ENCODE results near the gene LGMN. TPM values are rescaled to one million over a fixed set of nuclear protein-coding genes. Genes with fewer than 3 reads are reported as not detected.
A peak's percentile ranks its signal among the peaks of the same experiment; 100 is the strongest.
"Not testable (repeated sequence)": the region's sequence is repeated elsewhere in the genome, so short reads cannot be mapped to it uniquely, and the experiment has no call there.

Gene LGMN
- total and polyA plus RNA-seq, 4 donors, result 56.2 to 192 (median 62.4) TPM

- TF ChIP-seq ZBTB33 (IDR thresholded peaks at IDR 0.05), result no peak
- no peak for TF ChIP-seq HNF4G (IDR thresholded peaks at IDR 0.05)
- TF ChIP-seq HNF4A (conservative IDR thresholded peaks at IDR 0.05), result no peak
- TF ChIP-seq YY1 (IDR thresholded peaks at IDR 0.05), result no peak
- TF ChIP-seq JUND (IDR thresholded peaks at IDR 0.05), result no peak
- no peak for TF ChIP-seq SP1 (IDR thresholded peaks at IDR 0.05)
These were observed 6.5 kb upstream of the LGMN start (continued) for GRCh38 chr14:92754966-92755365.

- no peak for DNase-seq (ENCODE audit: low spot score)
- Histone ChIP-seq H3K9ac (ENCODE audit: low read depth in 1 of 2, low read length in 2 of 2) (no peak overlapping the region), H3K27me3 (ENCODE audit: control insufficient read depth in 4 of 4, insufficient read depth in 4 of 4, low read length in 3 of 4) (no peaks in the 10 kb centered on the region), H3K36me3 (ENCODE audit: control insufficient read depth in 4 of 4, insufficient read depth in 3 of 4, low read depth in 1 of 4, low read length in 3 of 4) (no peaks in the 10 kb centered on the region), H3K27ac (ENCODE audit: low read depth in 1 of 2, low read length in 2 of 2) (no peak overlapping the region), H3K4me1 (ENCODE audit: control insufficient read depth in 4 of 4, insufficient read depth in 4 of 4, low read length in 3 of 4) (peaks cover 0 to 8% (median 6%) of the 10 kb centered on the region in 4 donors), H3K4me3 (ENCODE audit: low read depth in 1 of 3, low read length in 3 of 3) (no peak overlapping the region), H3K9me3 (ENCODE audit: control insufficient read depth in 4 of 4, low read length in 3 of 4) (no peaks in the 10 kb centered on the region)
- 76% methylated on average over 5 of the region's 5 CpGs for WGBS
- TF ChIP-seq CTCF (IDR thresholded peaks at IDR 0.05; ENCODE audit: low read depth, low read length, missing input control), result no peak
- peak; percentile 52 for TF ChIP-seq YY1 (IDR thresholded peaks at IDR 0.05)
These were observed 4.8 kb upstream of the LGMN start for GRCh38 chr14:92753250-92753649.

GRCh38 chr14:92751819-92752218, 3.4 kb upstream of the LGMN start:
- Histone ChIP-seq H3K9me3 (ENCODE audit: control insufficient read depth in 4 of 4, low read length in 3 of 4) (no peaks in the 10 kb centered on the region), H3K4me3 (ENCODE audit: low read depth in 1 of 3, low read length in 3 of 3) (no peak overlapping the region), H3K27ac (ENCODE audit: low read depth in 1 of 2, low read length in 2 of 2) (no peak overlapping the region), H3K36me3 (ENCODE audit: control insufficient read depth in 4 of 4, insufficient read depth in 3 of 4, low read depth in 1 of 4, low read length in 3 of 4) (no peaks in the 10 kb centered on the region), H3K9ac (ENCODE audit: low read depth in 1 of 2, low read length in 2 of 2) (no peak overlapping the region), H3K4me1 (ENCODE audit: control insufficient read depth in 4 of 4, insufficient read depth in 4 of 4, low read length in 3 of 4) (peaks cover 0 to 15% (median 6%) of the 10 kb centered on the region in 4 donors), H3K27me3 (ENCODE audit: control insufficient read depth in 4 of 4, insufficient read depth in 4 of 4, low read length in 3 of 4) (no peaks in the 10 kb centered on the region)
- no peak for DNase-seq (ENCODE audit: low spot score)
- 73% methylated on average over 4 of the region's 4 CpGs for WGBS
- TF ChIP-seq RAD21 (IDR thresholded peaks at IDR 0.05) (no peak), HNF4G (IDR thresholded peaks at IDR 0.05) (no peak), NR2F2 (IDR thresholded peaks at IDR 0.05) (no peak), HNF4A (conservative IDR thresholded peaks at IDR 0.05) (no peak), FOXA1 (IDR thresholded peaks at IDR 0.05) (no peak), SP1 (IDR thresholded peaks at IDR 0.05) (no peak), FOXA2 (IDR thresholded peaks at IDR 0.05) (no peak)

- WGBS, result 70% methylated on average over 5 of the region's 5 CpGs
- Histone ChIP-seq H3K9me3 (ENCODE audit: control insufficient read depth in 4 of 4, low read length in 3 of 4) (no peaks in the 10 kb centered on the region), H3K27ac (ENCODE audit: low read depth in 1 of 2, low read length in 2 of 2) (no peak overlapping the region), H3K9ac (ENCODE audit: low read depth in 1 of 2, low read length in 2 of 2) (no peak overlapping the region), H3K27me3 (ENCODE audit: control insufficient read depth in 4 of 4, insufficient read depth in 4 of 4, low read length in 3 of 4) (no peaks in the 10 kb centered on the region), H3K36me3 (ENCODE audit: control insufficient read depth in 4 of 4, insufficient read depth in 3 of 4, low read depth in 1 of 4, low read length in 3 of 4) (no peaks in the 10 kb centered on the region), H3K4me3 (ENCODE audit: low read depth in 1 of 3, low read length in 3 of 3) (no peak overlapping the region), H3K4me1 (ENCODE audit: control insufficient read depth in 4 of 4, insufficient read depth in 4 of 4, low read length in 3 of 4) (peaks cover 0 to 15% (median 6%) of the 10 kb centered on the region in 4 donors)
- no peak for DNase-seq (ENCODE audit: low spot score)
- TF ChIP-seq ZBTB33 (IDR thresholded peaks at IDR 0.05) (no peak), SP1 (IDR thresholded peaks at IDR 0.05) (peak; percentile 65), CTCF (IDR thresholded peaks at IDR 0.05; ENCODE audit: low read depth, low read length, missing input control) (no peak), TAF1 (conservative IDR thresholded peaks at IDR 0.05) (no peak), JUND (IDR thresholded peaks at IDR 0.05) (no peak), FOXA1 (IDR thresholded peaks at IDR 0.05) (no peak), HNF4A (conservative IDR thresholded peaks at IDR 0.05) (peak; percentile 49 to 69), EGR1 (IDR thresholded peaks at IDR 0.05; ENCODE audit: low read depth in 2 of 2) (no peak), RXRA (IDR thresholded peaks at IDR 0.05) (peak; percentile 61 to 66), HNF4G (IDR thresholded peaks at IDR 0.05) (no peak)
These were observed 2.6 kb upstream of the LGMN start for GRCh38 chr14:92750994-92751400.

- not testable (repeated sequence) for H3K4me3 ChIP-seq (ENCODE audit: low read depth in 1 of 3, low read length in 3 of 3); H3K27me3 ChIP-seq (ENCODE audit: control insufficient read depth in 4 of 4, insufficient read depth in 4 of 4, low read length in 3 of 4); H3K9me3 ChIP-seq (ENCODE audit: control insufficient read depth in 4 of 4, low read length in 3 of 4); H3K36me3 ChIP-seq (ENCODE audit: control insufficient read depth in 4 of 4, insufficient read depth in 3 of 4, low read depth in 1 of 4, low read length in 3 of 4); DNase-seq (ENCODE audit: low spot score); H3K27ac ChIP-seq (ENCODE audit: low read depth in 1 of 2, low read length in 2 of 2); H3K9ac ChIP-seq (ENCODE audit: low read depth in 1 of 2, low read length in 2 of 2)
- 81% methylated on average over 10 of the region's 10 CpGs for WGBS
- H3K4me1 ChIP-seq (ENCODE audit: control insufficient read depth in 4 of 4, insufficient read depth in 4 of 4, low read length in 3 of 4), result peaks cover 0 to 15% (median 6%) of the 10 kb centered on the region in 4 donors
These were observed 1.8 kb upstream of the LGMN start for GRCh38 chr14:92750222-92750728.
